Measurements from ENCODE around the gene UBN2.

DNA sequence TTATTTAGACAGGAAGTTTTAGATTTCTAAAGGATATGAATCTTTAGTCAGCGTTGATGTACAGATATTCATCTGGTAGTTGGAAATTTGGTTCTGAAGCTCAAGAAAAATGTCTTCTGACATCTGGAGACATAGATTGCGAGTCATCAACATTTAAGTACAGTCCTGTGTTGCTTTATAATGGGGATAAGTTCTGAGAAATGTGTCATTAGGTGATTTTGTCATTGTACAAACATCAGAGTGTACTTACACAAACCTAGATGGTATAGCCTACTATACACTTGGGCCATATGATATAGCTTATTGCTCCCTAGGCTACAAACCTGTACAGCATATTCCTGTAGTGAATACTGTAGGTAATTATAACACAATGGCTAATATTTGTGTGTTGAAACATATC lies 49.6 kb upstream of the UBN2 start:
- TF ChIP-seq, protein P1, sequence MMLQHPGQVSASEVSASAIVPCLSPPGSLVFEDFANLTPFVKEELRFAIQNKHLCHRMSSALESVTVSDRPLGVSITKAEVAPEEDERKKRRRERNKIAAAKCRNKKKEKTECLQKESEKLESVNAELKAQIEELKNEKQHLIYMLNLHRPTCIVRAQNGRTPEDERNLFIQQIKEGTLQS (IDR thresholded peaks at IDR 0.05): no peak
- TF ChIP-seq, protein P2, sequence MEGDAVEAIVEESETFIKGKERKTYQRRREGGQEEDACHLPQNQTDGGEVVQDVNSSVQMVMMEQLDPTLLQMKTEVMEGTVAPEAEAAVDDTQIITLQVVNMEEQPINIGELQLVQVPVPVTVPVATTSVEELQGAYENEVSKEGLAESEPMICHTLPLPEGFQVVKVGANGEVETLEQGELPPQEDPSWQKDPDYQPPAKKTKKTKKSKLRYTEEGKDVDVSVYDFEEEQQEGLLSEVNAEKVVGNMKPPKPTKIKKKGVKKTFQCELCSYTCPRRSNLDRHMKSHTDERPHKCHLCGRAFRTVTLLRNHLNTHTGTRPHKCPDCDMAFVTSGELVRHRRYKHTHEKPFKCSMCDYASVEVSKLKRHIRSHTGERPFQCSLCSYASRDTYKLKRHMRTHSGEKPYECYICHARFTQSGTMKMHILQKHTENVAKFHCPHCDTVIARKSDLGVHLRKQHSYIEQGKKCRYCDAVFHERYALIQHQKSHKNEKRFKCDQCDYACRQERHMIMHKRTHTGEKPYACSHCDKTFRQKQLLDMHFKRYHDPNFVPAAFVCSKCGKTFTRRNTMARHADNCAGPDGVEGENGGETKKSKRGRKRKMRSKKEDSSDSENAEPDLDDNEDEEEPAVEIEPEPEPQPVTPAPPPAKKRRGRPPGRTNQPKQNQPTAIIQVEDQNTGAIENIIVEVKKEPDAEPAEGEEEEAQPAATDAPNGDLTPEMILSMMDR (IDR thresholded peaks at IDR 0.05 in 2 of 3, conservative IDR thresholded peaks at IDR 0.05 in 1 of 3; ENCODE audit: borderline replicate concordance in 1 of 3, insufficient read depth in 1 of 3, low read depth in 2 of 3, low read length in 2 of 3): no peak
- TF ChIP-seq EZH2 (IDR thresholded peaks at IDR 0.05): no peak
- TF ChIP-seq ELF1 (IDR thresholded peaks at IDR 0.05; ENCODE audit: borderline replicate concordance, low read depth): no peak
- TF ChIP-seq POLR2A (IDR thresholded peaks at IDR 0.05; ENCODE audit: borderline replicate concordance, extremely low read depth, insufficient read depth, insufficient read length): no peak
- no peak for TF ChIP-seq ZFX (IDR thresholded peaks at IDR 0.05)
- TF ChIP-seq YY1 (IDR thresholded peaks at IDR 0.05; ENCODE audit: extremely low read depth, insufficient replicate concordance, low read depth, low read length): no peak
- TF ChIP-seq, protein P3, sequence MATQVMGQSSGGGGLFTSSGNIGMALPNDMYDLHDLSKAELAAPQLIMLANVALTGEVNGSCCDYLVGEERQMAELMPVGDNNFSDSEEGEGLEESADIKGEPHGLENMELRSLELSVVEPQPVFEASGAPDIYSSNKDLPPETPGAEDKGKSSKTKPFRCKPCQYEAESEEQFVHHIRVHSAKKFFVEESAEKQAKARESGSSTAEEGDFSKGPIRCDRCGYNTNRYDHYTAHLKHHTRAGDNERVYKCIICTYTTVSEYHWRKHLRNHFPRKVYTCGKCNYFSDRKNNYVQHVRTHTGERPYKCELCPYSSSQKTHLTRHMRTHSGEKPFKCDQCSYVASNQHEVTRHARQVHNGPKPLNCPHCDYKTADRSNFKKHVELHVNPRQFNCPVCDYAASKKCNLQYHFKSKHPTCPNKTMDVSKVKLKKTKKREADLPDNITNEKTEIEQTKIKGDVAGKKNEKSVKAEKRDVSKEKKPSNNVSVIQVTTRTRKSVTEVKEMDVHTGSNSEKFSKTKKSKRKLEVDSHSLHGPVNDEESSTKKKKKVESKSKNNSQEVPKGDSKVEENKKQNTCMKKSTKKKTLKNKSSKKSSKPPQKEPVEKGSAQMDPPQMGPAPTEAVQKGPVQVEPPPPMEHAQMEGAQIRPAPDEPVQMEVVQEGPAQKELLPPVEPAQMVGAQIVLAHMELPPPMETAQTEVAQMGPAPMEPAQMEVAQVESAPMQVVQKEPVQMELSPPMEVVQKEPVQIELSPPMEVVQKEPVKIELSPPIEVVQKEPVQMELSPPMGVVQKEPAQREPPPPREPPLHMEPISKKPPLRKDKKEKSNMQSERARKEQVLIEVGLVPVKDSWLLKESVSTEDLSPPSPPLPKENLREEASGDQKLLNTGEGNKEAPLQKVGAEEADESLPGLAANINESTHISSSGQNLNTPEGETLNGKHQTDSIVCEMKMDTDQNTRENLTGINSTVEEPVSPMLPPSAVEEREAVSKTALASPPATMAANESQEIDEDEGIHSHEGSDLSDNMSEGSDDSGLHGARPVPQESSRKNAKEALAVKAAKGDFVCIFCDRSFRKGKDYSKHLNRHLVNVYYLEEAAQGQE (IDR thresholded peaks at IDR 0.05; ENCODE audit: low read depth): no peak
- TF ChIP-seq JUND (IDR thresholded peaks at IDR 0.05): no peak
- no peak for TF ChIP-seq RAD21 (IDR thresholded peaks at IDR 0.05; ENCODE audit: low read depth)
